HG03558 (cell line): Measurements from ENCODE around the gene IGFL1.
"Not testable (repeated sequence)": the region's sequence is repeated elsewhere in the genome, so short reads cannot be mapped to it uniquely, and the experiment has no call there.

Experiments used
- ATAC-seq: cut with Tn5 transposase; IDR thresholded peaks from one replicate; pipeline ENCODE4 v1.9.1; 2021; ENCODE audit warnings: moderate number of reproducible peaks; ENCODE audit not compliant: unreplicated experiment; ENCODE audit errors: extremely low read depth

Gene IGFL1

GRCh38 chr19:46229442-46229841, at the start of gene IGFL1:
Gene IGFL1, plus strand, starts transcription at chr19:46229742. Its CDS starts 33 bp downstream, at chr19:46229775.
- ATAC-seq: no peak

GRCh38 chr19:46180701-46181387, 48.7 kb upstream of the IGFL1 start:
- ATAC-seq: no peak

GRCh38 chr19:46181388-46181779, 48.2 kb upstream of the IGFL1 start:
- ATAC-seq: no peak

GRCh38 chr19:46182476-46182875, 47.1 kb upstream of the IGFL1 start:
- ATAC-seq: no peak

- not testable (repeated sequence) for ATAC-seq
Observed at GRCh38 chr19:46184775-46185710, 44.5 kb upstream of the IGFL1 start.

- no peak for ATAC-seq
Observed at GRCh38 chr19:46186101-46186716, 43.3 kb upstream of the IGFL1 start.

- ATAC-seq: no peak
Observed at GRCh38 chr19:46186717-46187101, 42.8 kb upstream of the IGFL1 start.

- ATAC-seq: no peak
Observed at GRCh38 chr19:46189971-46190888, 39.3 kb upstream of the IGFL1 start.

- no peak for ATAC-seq
Observed at GRCh38 chr19:46191356-46191755, 38.2 kb upstream of the IGFL1 start.

GRCh38 chr19:46191972-46192371, 37.6 kb upstream of the IGFL1 start:
- no peak for ATAC-seq

- not testable (repeated sequence) for ATAC-seq
Observed at GRCh38 chr19:46192626-46192991, 36.9 kb upstream of the IGFL1 start.

- no peak for ATAC-seq
Observed at GRCh38 chr19:46192992-46193650, 36.4 kb upstream of the IGFL1 start.

GRCh38 chr19:46193678-46194077, 35.9 kb upstream of the IGFL1 start:
- ATAC-seq: no peak

- ATAC-seq: no peak
Observed at GRCh38 chr19:46195104-46195503, 34.4 kb upstream of the IGFL1 start.

- not testable (repeated sequence) for ATAC-seq
Observed at GRCh38 chr19:46195919-46196318, 33.6 kb upstream of the IGFL1 start.

GRCh38 chr19:46196410-46197124, 33.0 kb upstream of the IGFL1 start:
- ATAC-seq: no peak

- ATAC-seq: no peak
Observed at GRCh38 chr19:46197314-46198070, 32.0 kb upstream of the IGFL1 start.

GRCh38 chr19:46198756-46199155, 30.8 kb upstream of the IGFL1 start:
- no peak for ATAC-seq
